HG03439 (cell line): Measurements from ENCODE around the gene CNTNAP2.

Experiments used
- ATAC-seq: cut with Tn5 transposase; IDR thresholded peaks from one replicate; pipeline ENCODE4 v1.9.1; 2021; ENCODE audit warnings: mild to moderate bottlenecking, moderate library complexity; ENCODE audit not compliant: unreplicated experiment

Gene CNTNAP2

DNA sequence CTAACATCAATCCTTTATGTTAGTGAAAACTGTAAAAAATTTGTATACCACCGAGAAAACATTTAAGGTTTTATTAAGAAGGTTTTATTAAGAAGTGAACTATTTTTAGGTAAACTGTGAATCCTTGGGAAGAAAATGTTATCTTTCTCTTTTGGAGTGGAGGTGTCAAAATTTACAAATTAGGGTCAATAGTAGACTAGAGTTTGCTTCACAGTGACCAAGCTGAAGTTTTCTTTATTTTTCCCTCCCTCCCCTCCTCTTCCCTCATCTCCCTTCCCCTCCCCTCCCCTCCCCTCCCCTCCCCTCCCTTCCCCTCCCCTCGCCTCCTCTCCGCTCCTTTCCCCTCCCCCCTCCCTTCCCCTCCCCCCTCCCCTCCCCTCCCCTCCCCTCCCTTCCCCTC, 168.8 kb downstream of the CNTNAP2 start:
- ATAC-seq, result no peak

DNA sequence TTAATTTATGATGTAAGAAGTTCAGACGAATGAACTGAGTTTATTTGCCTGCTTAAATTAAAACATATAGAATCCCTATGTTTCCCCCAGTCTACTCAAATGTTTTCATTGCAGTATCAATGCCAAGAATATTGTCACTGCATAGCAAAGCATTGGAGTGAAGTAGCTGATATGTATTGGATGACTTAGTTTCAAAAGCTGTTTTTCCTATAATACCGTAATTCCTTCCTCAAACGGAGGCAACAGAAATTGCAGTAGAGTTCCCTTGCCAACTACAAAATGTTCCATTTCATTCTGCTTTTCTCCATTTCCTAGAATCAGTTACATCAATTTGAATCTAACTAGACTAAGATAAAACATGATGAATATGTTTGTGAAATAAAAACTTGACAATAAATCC, 174.1 kb downstream of the CNTNAP2 start:
- no peak for ATAC-seq

DNA sequence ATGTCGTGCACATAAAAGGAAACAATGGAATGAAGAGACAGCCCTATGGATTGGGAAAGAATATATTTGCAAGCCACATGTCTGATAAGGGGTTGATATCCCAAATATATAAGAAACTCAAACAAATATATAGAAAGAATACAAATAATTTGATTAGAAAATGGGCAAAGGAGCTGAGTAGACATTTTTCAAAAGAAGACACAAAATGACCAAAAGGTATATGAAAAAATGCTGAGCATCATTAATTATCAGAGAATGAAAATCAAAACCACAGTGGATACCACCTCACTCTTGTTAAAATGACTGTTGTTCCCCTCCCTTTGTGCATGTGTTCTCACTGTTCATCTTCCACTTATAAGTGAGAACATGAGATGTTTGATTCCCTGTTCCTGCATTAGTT, 175.3 kb downstream of the CNTNAP2 start:
- ATAC-seq, result no peak

DNA sequence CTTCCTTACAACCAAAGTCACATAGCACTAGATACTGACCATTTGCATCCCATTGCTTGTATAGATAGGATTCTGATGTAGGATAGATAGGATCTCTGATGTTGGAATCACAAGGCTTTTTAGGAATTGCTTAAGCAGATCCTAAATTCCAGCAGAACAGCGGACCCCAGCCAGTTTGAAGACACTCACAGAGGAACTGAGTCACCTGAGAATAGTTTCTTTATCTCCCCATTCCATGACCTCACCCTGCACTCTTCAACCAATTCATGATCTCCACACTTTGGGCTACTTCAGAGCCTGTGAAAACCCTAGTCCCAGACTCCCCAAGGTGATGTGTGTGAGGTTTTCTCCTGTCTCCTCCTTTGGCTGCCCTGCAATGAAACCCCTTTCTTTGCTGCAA, 179.4 kb downstream of the CNTNAP2 start:
- no peak for ATAC-seq

DNA sequence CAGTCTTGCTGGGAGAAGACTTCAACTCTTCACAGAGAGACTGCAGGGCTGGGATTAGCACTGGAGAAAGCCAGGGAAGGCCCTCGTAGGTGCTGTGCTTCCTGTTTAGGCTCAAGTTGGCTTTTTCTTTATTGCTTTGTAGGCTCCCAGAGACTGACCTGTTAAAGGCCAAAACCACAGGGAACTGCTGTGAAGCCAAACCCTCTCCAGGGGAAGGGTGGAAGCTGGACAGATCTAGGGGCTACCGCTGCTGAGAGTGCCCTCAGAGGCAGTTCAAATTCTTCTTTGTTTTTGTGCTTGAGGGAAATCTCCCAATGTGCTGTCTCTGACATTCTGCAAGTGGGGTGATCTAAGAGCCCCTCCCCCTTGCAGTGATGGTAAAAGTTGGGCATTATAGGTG, 198.4 kb downstream of the CNTNAP2 start:
- no peak for ATAC-seq

DNA sequence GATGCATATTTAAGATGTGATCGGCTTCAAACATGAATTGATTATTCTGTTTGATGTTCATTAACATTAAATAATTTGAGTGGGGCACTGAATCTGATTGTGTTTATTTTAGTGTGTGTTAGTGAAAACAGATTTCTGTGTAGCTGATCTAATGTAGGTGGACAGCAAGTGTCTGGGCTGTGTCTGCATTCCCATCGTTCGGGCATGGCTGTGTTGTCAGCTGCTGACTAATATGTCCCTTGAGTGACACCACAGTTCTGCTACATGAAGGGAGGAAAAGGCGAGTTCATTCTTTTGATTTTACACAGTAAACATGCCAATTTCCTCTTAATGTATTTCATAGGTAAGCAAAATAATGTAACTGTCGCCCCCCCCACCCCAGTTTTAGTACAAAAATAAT, 203.0 kb downstream of the CNTNAP2 start:
- ATAC-seq, result no peak

DNA sequence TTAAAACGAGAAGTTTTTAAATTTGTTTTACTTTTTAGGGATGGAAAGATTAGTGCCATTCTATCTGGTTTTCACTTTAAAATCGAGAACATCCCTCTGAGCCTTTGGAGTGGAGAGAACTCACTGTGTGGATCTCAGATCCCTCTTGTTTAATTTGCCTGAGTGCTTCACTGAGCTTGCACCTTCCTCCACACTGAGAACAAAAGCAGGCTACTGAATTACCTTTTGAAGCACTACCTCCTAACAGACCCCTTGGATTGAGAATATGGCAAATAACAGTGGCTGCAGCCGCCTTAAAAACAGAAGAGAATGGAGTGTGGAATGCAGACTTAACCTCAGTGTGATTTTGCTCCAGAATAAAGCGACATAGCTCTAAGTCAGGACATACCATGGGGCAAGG, 204.7 kb downstream of the CNTNAP2 start:
- no peak for ATAC-seq

DNA sequence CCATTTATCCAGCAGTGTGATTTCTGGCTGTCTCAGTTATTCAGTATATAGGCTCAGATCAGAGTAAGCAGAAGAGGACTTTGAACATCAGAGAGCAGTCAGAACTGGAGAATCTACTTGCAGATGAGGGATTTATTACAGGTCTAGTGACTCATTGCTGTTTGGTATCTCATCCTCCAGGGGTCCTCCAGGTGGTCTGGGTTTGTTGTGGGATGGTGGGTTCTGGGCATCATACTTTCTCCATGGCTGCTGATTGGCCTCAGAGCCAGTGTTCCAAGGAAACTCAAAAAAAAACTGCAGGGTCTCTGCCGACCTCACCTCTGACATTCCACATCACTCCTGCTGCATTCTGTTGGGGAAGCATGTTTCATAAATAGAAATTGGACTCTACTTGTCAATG, 214.8 kb downstream of the CNTNAP2 start:
- ATAC-seq, result no peak

DNA sequence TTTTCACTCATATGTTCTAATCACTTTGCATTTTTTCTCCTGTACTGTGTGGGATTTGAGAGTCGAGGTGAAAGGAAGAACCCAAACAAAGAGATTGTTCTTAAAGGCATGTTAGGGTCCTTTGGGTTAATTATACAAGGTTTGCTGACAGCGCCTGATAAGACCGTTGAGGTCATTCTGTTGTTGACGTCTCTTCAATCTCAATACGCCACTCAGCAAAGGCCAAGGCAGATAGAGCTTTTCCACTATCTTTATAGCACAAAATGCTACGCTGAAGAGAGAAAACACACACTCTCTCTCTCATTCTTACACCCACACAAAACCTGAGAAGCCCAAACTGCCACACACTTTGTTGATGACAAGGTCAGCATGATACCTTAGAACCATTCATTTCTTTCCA, 228.7 kb downstream of the CNTNAP2 start:
- no peak for ATAC-seq

DNA sequence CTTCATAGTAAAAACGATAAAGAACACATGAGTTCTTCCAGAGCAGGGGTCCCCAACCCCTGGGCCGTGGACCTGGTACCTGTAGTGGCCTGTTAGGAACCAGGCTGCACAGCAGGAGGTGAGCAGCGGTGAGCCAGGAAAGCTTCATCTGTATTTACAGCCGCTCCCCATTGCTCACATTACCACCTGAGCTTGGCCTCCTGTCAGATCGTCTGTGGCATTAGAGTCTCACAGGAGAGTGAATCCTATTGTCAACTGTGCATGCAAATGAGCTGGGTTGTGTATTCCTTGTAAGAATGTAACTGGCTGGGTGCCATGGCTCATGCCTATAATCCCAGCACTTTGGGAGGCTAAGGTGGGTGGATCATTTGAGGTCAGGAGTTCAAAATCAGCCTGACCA, 229.5 kb downstream of the CNTNAP2 start:
- ATAC-seq, result no peak

DNA sequence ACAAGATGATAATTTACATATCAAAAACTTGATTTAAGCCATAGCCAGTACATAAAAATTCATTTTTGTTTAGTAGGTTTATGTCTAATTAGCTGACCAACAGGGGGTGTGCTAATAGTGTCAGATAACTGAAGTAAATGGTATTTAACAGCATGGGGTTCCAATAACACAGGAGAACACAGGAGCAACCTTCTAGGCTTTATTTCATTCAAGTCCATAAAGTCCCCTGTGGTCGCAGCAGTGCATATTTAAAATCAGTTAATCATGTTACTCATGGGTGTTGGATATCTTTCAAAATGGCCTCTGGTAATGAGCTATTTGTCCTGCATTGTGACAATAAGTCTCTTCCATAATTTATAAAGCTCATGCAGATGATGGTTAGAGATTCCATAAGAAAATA, 238.6 kb downstream of the CNTNAP2 start:
- no peak for ATAC-seq

DNA sequence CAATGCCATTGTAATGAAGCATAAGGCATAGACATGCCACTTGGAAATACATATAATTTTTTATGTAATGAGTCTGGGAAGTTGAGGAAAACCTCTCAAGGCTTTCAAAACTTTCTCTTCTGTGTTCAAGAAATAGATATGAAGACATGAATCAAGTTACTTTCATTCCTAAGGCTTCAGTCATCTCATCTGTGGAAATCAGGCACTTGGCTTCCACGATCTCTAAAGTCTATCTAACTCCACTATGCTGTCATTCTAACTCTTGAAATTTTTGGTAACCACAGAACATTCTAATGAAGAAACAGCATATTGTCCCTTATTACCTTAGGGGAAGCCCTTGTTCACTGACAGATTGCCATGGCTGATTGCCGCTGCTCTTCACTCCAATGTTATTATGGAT, 242.6 kb downstream of the CNTNAP2 start:
- no peak for ATAC-seq

DNA sequence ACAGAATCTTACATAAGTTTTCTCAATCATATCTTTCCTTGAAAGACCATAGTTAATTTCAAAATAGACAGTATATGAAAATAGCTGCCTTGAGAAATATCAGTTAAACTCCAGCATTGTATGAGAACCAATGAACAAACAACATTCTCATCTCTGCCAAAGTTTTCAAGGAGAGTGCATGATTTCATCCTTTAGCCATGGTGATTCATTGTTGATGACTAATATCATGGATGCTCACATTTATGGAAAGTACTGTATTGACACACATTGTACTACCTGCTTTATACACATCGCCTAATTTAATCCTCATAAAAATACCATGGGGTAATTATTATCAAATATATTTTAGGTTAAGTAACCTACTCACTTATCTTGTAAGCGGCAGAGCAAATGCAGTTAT, 250.3 kb downstream of the CNTNAP2 start:
- ATAC-seq, result no peak

DNA sequence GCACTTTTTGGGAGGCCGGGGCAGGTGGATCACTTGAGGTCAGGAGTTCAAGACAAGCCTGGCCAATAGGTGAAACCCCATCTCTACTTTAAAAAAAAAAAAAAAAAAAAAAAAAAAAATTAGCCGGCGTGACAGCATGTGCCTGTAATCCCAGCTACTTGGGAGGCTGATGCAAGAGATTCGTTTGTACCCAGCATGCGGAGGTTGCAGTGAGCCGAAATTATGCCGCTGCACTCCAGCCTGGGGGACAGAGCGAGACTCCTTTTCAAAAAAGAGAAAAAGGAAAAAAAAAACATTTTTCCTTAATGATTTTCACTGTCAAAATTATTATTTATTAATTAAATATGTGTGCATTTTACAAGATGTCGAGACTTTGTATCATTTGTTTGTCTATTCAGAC, 253.6 kb downstream of the CNTNAP2 start:
- ATAC-seq, result no peak

DNA sequence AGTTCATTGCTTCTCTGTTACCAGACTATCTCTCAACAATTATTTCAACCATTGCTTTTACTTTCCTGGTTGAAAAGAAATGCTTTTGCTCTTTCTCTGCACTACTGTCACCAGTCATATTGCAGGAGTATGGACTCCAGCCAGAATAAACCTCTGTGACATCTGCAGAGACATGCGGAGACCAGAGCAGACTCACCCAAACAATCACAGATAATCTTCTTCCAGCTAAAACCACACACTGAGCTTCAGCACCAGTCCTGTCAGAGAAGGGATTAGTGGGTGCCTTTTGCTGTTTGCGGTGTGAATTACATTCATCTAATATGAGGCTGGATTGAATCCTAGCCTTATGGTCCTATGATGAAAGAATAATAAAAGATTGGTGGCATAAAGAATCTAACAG, 258.6 kb downstream of the CNTNAP2 start:
- ATAC-seq, result no peak

DNA sequence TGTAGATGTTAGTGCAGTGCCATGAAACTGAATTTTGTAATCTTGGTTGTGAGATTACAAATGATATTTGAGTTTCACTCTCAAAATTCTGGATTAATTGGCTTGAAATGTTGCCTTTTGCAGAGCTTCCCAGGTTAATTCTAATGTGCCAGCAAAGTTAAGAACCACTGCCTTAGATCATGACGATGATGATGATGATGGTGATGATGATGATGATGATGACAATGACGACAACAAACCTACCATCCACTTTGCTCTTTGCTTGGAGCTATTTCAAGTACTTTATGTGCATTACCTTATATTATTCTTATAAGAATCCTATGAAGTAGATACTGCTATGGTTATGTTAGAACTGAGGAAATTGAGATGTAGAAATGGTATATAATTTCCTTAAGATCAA, 261.6 kb downstream of the CNTNAP2 start:
- ATAC-seq, result no peak

DNA sequence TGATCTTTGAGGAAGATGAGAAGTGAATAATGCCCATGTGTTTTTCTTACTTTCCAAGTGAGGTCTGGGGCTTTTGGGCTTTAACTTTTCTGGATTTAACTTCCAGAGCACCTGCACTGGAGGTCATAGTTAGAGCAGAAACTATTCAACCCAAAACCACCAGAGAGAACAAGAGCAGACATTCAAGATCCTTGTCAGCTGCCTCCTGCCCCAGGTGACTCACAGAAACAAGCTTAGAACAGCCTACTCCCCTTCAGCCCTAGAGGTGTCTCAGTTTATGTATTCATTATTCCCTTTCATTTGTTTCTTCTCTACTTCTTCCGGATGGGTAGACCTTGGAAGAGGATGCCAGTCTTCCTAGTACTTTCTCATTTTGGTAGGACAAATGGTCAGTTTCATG, 270.5 kb downstream of the CNTNAP2 start:
- ATAC-seq, result no peak

DNA sequence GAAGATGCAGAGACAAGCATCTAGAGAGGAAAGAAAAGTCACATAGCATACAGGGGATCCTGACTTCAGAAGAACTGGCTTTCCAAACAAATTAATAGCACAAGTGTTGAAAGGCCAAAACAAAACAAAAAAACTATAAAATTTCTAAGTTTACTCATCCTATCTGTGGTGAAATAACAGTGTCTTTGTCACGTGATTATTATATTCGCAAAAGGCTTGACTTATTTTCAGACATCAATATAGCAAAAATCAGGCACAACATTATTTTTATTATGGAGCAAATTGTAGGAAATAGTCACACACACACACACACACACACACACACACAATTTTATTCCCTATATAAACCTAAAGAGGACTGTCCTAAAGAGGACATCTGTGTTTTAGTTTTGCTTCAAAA, 272.3 kb downstream of the CNTNAP2 start:
- no peak for ATAC-seq

DNA sequence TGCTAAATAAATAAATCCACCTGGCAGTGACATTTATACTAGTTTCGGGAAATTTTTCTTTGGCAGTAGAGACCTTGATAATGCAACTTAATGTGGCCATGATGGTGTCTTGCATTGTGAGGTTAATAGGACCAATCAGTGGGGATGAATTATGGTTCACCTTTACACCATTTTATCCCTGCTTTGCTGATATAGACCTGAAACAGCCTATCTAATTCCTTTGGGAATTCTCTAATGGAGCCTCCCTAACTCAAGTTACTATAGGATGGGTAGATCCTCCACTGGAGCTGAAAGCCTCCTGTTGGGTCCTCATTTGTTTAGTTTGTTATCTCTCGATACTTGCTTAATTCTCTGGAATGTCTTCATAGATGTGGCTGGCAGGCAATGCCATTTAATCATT, 276.7 kb downstream of the CNTNAP2 start:
- no peak for ATAC-seq

DNA sequence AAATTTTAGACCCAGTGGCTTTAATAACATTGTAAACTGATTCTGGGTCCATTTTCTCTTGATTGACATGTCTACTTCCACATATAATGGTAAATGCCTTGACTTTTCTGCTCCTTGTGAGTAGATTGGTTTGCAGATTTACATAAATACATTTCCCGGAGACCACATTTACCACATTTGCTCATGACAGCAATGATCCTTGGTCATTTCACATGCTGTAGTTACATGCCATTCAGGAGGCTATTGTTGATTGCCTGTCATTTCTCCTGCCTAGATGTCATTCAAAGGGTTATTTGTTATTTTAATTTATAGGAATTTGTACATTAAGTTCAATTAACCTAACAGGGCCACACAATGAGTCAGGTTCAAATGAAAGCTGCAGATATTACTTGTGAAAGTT, 280.5 kb downstream of the CNTNAP2 start:
- ATAC-seq, result no peak

DNA sequence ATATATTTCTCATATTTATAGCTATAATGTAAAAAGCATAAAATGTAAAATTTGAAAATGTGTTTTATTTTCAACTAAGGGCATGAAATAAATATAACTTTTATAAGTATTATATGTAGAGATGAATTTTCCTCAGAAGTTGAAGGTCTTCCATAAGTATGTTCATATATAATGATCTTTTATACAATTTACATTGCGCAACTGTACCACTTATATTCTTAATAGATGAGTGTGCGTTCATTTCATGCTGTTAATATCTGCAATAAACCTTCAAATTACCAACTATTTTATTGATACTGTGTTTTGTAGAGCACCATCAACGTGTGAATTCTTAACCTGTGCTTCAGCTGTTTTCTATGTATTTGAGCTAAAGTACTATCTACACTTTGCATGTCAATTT, 285.3 kb downstream of the CNTNAP2 start:
- no peak for ATAC-seq

DNA sequence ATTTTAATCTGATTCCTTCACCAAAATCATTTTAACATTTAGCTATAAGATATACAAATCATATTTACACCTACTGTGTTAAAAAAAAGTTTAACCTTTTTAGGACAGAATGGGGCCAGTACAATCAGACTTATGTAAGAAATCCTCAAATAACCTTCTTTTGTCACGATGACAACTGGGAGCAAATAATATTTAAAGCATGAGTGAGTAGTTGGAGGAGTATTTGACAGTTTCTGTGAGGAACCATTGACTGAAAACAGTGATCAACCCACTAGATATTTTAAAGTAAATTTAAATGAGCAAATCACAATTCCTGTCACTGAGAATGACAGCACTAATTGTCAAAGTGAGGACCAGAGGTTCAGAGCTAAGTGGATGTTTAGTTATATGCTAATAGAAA, 289.1 kb downstream of the CNTNAP2 start:
- ATAC-seq, result no peak

DNA sequence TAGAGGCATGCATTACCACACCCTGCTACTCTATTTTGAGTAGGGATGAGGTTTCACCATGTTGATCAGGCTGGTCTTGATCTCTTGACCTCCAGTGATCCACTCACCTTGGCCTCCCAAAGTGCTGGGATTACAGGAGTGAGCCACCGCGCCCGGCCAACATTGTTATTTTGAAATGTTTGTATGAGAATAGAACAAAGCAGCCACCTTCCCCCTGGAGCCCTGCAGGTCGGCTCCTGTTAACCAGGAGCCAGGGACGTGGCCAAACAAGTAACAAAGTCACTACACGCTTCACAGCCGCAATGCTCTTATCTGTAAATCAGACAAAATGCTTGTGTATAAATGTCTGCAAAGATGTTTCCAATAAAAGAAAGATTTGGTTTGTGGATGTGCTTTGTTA, 295.4 kb downstream of the CNTNAP2 start:
- no peak for ATAC-seq

DNA sequence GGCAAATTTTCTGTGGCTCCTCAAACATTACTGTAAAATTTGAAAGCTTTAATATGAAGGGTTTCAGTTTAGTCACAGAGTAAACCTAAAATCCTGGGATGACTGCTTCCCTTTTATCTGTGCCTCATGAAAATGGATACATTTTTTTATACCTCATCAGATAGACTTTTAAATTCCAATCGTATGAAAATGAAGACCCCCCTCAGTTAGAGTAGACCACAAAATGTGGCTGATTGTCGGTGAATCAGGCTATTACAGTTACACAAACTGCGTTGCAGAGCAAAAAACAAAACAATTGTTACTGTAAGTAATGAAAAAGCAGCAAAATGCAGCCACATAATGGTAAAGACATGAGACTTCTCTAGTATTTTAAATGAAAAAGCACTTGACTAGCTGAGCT, 296.2 kb downstream of the CNTNAP2 start:
- no peak for ATAC-seq
